ENCODE measurements around the gene SFXN3. TPM values are rescaled to one million over a fixed set of nuclear protein-coding genes. Genes with fewer than 3 reads are reported as not detected.

SFXN3 gene
- total RNA-seq, 1 experiment from 2014 or later, result 16.9 TPM

DNA sequence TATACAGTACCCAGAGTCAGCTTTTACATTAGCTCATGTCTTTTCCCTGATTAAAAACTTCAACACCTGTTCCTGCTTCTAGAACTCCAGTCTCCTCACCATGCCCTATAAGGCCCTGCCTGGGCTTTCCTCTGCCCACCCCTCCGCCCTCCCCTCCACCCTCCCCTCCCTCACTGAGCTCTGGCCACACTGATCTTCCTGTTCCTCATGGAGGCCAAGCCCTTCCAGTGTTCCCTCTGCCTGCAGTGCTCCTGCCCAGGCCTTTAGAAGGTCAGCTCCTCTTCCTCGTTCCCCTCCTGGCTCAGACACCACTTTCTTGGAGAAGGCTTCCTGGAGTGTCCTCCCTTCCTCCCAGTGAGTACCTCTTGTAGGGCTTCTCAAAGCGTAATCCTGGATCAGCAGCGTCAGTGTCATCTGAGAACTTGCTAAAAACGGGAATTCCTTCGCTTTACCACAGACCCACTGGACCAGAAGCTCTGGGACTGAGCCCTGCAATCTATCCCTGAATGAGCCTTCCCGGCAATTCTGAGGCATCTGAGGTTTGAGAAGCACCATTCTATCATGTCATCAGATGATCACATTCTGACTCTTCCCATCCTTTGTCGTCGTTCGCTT is 3.8 kb upstream of the SFXN3 start:
- Histone ChIP-seq H3K4me3 (ENCODE audit: low read depth, low read length, poor library complexity, severe bottlenecking) (no peak overlapping the region), H3K27me3 (replicated peaks; ENCODE audit: insufficient read depth, low read depth, low read length, poor library complexity) (no peaks in the 10 kb centered on the region), H3K36me3 (ENCODE audit: insufficient read depth, low read length, poor library complexity, severe bottlenecking) (no peaks in the 10 kb centered on the region), H3K9me3 (ENCODE audit: low read depth, low read length, poor library complexity, severe bottlenecking) (no peaks in the 10 kb centered on the region), H3K4me1 (ENCODE audit: insufficient read depth, low read length, poor library complexity, severe bottlenecking) (peaks cover 3% of the 10 kb centered on the region), H3K27ac (ENCODE audit: low read depth, low read length, poor library complexity, severe bottlenecking) (no peak overlapping the region)
- ChIA-PET POLR2A (ENCODE audit: low non-redundant PET) (no interaction called here), CTCF (interaction anchor here (0.7 kb wide), 1 partner anchor 13 kb away, joined by 4 read pairs; no protein-coding TSS in a partner anchor)
- no peak for TF ChIP-seq EZH2 (IDR thresholded peaks at IDR 0.05; ENCODE audit: borderline replicate concordance, low read depth, low read length, poor library complexity, severe bottlenecking)
- TF ChIP-seq, protein P1, sequence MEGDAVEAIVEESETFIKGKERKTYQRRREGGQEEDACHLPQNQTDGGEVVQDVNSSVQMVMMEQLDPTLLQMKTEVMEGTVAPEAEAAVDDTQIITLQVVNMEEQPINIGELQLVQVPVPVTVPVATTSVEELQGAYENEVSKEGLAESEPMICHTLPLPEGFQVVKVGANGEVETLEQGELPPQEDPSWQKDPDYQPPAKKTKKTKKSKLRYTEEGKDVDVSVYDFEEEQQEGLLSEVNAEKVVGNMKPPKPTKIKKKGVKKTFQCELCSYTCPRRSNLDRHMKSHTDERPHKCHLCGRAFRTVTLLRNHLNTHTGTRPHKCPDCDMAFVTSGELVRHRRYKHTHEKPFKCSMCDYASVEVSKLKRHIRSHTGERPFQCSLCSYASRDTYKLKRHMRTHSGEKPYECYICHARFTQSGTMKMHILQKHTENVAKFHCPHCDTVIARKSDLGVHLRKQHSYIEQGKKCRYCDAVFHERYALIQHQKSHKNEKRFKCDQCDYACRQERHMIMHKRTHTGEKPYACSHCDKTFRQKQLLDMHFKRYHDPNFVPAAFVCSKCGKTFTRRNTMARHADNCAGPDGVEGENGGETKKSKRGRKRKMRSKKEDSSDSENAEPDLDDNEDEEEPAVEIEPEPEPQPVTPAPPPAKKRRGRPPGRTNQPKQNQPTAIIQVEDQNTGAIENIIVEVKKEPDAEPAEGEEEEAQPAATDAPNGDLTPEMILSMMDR (conservative IDR thresholded peaks at IDR 0.05; ENCODE audit: low read depth, low read length), result no peak
- no peak for DNase-seq (ENCODE audit: low spot score)
- no TSS peak for BruUV-seq (replicated peaks)
- intact Hi-C loops (cut with micrococcal nuclease; ENCODE audit: unreplicated experiment), result no loop called here

GRCh38 chr10:101028446-101029337 is 2.3 kb upstream of the SFXN3 start:
- DNase-seq (ENCODE audit: low spot score), result no peak
- CTCF ChIA-PET, result interaction anchor here (0.8 to 1.0 kb wide), 2 partner anchors 9 to 14 kb away, joined by 4 to 11 read pairs; no protein-coding TSS in a partner anchor

GRCh38 chr10:101029520-101030295 is 1.3 kb upstream of the SFXN3 start:
- ChIA-PET CTCF (interaction anchor here (0.8 to 1.6 kb wide), 4 partner anchors 10 to 20 kb away, joined by 4 to 13 read pairs (median 10); no protein-coding TSS in a partner anchor), POLR2A (ENCODE audit: low non-redundant PET) (no interaction called here)
- Histone ChIP-seq H3K27ac (ENCODE audit: low read depth, low read length, poor library complexity, severe bottlenecking) (no peak overlapping the region), H3K4me1 (ENCODE audit: insufficient read depth, low read length, poor library complexity, severe bottlenecking) (peaks cover 11% of the 10 kb centered on the region), H3K9me3 (ENCODE audit: low read depth, low read length, poor library complexity, severe bottlenecking) (no peaks in the 10 kb centered on the region), H3K4me3 (ENCODE audit: low read depth, low read length, poor library complexity, severe bottlenecking) (no peak overlapping the region), H3K27me3 (replicated peaks; ENCODE audit: insufficient read depth, low read depth, low read length, poor library complexity) (no peaks in the 10 kb centered on the region), H3K36me3 (ENCODE audit: insufficient read depth, low read length, poor library complexity, severe bottlenecking) (no peaks in the 10 kb centered on the region)
- no TSS peak for BruUV-seq (replicated peaks)
- TF ChIP-seq EZH2 (IDR thresholded peaks at IDR 0.05; ENCODE audit: borderline replicate concordance, low read depth, low read length, poor library complexity, severe bottlenecking), result no peak
- TF ChIP-seq, protein P1 (conservative IDR thresholded peaks at IDR 0.05; ENCODE audit: low read depth, low read length), result no peak
- no peak for DNase-seq (ENCODE audit: low spot score)
- intact Hi-C loops (cut with micrococcal nuclease; ENCODE audit: unreplicated experiment), result no loop called here

More at GRCh38 chr10:101028446-101029337, 2.3 kb upstream of the SFXN3 start:
- Histone ChIP-seq H3K27ac (ENCODE audit: low read depth, low read length, poor library complexity, severe bottlenecking) (no peak overlapping the region), H3K4me1 (ENCODE audit: insufficient read depth, low read length, poor library complexity, severe bottlenecking) (peaks cover 11% of the 10 kb centered on the region), H3K4me3 (ENCODE audit: low read depth, low read length, poor library complexity, severe bottlenecking) (no peak overlapping the region), H3K36me3 (ENCODE audit: insufficient read depth, low read length, poor library complexity, severe bottlenecking) (no peaks in the 10 kb centered on the region), H3K9me3 (ENCODE audit: low read depth, low read length, poor library complexity, severe bottlenecking) (no peaks in the 10 kb centered on the region), H3K27me3 (replicated peaks; ENCODE audit: insufficient read depth, low read depth, low read length, poor library complexity) (no peaks in the 10 kb centered on the region)
- intact Hi-C loops (cut with micrococcal nuclease; ENCODE audit: unreplicated experiment), result no loop called here
- no TSS peak for BruUV-seq (replicated peaks)
- POLR2A ChIA-PET (ENCODE audit: low non-redundant PET), result no interaction called here
- TF ChIP-seq, protein P1 (conservative IDR thresholded peaks at IDR 0.05; ENCODE audit: low read depth, low read length), result no peak
- TF ChIP-seq EZH2 (IDR thresholded peaks at IDR 0.05; ENCODE audit: borderline replicate concordance, low read depth, low read length, poor library complexity, severe bottlenecking), result no peak

Data from A673 (cell line).